HG02759 (cell line): Measurements from ENCODE around the gene EEPD1.
"Not testable (repeated sequence)": the region's sequence is repeated elsewhere in the genome, so short reads cannot be mapped to it uniquely, and the experiment has no call there.

Experiments
- ATAC-seq: cut with Tn5 transposase; IDR thresholded peaks from one replicate; pipeline ENCODE4 v1.9.1; 2021; ENCODE audit warnings: mild to moderate bottlenecking, moderate library complexity; ENCODE audit not compliant: unreplicated experiment

EEPD1 gene

DNA sequence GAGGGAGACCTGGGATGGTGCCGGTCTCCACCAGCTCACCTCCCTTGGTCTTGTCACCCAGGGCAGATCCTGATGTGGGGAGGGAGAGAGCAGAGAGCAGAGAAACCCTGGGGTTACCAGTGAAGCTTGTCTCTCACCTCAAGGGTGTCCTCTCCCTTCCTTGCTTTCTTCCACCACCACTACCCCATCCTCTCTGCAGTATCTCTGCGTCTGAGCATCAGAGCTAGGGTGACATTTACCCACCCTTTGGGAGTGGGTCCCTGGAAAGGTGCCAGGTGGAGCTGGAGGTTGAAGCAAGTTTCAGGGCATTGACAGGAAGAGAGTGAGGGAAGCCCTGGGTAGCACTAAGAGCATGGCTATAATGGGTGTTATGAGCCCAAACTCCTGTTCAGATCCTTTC lies 161.4 kb downstream of the EEPD1 start:
- no peak for ATAC-seq

DNA sequence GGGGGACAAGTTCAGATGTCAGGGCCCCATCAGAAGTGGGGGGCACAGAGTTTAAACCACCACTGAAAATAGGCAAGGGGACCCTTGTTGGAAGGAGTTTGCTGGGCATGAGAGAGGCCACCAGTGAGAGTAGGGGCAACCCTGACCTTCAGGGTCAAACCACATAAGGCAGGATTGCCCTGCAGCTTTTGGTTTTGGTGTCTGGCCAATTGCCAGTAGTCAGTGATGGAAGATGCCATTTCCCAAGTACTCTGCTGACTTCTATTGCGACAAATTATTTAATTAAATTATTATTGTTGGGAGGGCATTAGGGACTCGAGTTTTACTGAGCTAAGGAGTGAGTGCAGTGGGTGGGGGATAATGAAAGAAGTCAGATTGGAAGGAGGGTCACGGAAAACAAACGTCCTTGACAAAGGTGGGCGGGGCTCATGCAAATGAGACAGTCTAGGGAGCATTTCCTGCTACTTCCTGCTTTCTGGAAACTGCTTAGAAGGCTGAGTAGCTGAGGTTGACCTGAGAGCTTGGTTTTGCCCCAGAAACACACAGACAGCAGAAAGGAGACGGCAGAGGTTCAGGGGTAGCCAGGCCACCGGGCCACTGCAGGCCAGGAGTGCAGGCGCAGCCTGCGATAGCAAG lies 162.4 kb downstream of the EEPD1 start:
- ATAC-seq: no peak

DNA sequence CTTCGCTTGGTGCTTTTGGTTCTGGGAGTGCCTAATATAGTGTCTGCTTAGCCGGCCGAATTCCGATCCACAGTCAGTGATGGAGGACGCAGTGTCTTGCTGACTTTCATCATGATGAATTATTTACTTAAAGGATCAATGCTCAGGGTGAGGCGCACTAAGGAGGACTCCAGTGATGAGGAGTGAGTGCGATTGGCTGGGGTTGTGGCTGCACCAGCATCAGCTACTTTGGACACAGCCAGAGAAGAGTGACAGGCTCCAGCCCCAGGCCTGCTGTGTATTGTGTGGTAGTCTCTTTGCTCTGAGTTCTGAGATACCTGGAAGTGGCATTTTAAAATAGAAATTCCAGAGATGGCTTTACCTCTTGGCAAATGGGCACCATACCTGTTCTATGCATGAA lies 163.3 kb downstream of the EEPD1 start:
- ATAC-seq: no peak

DNA sequence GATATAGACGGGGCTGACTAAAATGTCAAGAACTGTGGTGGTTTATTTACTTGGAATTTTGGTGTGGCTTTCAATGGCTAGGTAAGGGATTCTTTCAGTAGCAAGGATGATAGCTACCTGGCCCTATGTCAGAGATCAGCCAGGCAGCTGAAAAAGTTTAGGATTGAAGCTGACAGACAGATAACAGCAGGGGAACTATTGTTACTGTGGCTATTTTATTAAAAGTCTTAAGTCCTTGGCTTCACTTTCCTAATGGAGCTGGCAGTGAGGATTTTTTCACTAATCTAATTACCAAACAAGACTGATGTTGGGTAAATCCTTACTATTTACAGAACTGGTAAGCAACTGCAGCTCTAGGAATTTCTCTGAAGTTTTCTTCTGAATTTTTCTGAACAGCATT lies 164.2 kb downstream of the EEPD1 start:
- ATAC-seq: no peak

DNA sequence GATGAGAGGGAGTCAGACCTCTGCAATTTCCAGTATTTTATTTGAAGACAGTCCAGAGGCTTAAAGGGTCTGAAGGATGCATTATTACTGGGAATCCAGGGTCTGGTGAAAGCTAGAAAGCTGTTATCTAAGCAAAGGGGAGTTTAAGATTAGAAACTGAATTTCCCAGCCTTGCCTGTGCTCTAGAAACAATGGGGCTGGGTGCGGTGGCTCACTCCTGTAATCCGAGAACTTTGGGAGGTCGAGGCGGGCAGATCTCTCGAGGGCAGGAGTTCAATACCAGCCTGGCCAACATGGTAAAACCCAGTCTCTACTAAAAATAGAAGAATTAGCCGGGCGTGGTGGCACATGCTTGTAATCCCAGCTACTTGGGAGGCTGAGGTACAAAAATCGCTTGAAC lies 165.1 kb downstream of the EEPD1 start:
- ATAC-seq: no peak

DNA sequence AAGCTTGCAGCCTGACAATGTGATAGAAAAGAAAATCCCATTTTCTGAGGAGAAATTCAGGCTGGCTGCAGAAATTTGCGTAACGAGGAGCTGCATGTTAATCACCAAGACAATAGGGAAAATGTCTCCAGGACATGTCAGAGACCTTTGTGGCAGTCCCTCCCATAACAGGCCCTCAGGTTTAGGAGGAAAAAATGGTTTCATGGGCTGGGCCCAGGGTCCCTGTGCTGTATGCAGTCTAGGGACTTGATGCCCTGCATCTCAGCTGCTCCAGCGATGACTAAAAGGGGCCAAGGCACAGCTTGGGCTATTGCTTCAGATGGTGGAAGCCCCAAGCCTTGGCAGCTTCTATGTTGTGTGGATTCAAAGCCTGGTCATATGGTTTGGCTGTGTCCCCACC lies 168.2 kb downstream of the EEPD1 start:
- not testable (repeated sequence) for ATAC-seq

DNA sequence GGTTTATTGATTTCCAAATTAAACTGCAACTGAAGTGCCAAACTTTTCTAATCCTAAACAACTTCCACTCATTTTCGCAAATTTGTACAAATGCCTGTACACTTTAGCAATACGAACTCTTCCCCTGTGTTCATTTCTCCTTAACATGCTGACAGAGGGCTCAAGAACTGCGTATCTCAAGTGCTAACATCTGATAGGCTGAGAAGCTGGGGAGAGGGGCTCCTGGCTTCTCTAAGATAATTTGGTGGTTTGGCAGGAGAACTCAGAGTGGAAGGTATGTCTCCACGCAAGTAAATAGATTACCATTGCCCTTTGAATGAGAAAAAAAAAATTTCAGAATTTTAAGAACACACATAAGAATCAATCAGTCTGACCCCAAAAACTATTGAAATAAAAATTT lies 183.3 kb downstream of the EEPD1 start:
- ATAC-seq: no peak

DNA sequence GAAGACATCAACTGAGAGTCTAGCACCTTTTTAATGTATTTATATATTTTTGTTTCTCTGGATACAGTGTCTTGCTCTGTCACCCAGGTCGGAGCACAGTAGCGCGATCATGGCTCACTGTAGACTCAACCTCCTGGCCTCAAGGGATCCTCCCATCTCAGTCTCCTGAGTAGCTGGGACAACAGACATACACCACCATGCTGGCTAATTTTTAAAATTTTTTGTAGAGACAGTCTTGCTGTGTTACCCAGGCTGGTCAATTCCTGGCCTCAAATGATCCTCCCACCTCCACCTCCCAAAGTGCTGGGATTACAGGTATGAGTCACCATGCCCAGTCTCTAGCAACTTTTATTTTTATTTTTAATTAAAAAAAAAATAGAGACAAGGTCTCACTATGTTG lies 185.2 kb downstream of the EEPD1 start:
- ATAC-seq: no peak

DNA sequence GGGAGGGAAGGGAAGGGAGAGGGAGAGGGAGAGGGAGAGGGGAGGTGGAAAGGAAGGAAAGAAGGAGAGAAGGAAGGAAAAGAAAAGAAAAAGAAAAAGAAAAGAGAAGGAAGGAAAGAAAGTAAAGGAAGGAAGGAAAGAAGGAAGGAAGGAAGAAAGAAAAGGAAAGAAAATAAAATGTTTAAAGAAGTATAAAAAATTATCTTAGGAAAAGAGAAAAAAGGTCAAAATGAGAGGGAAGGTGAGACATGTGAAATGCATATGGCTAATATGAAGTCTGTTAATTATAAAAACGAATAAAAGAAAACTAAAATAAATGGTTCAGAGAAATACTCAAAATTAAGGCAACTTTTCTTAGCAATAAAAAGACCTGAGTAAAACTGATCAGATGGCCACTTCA lies 190.5 kb downstream of the EEPD1 start:
- ATAC-seq: no peak

DNA sequence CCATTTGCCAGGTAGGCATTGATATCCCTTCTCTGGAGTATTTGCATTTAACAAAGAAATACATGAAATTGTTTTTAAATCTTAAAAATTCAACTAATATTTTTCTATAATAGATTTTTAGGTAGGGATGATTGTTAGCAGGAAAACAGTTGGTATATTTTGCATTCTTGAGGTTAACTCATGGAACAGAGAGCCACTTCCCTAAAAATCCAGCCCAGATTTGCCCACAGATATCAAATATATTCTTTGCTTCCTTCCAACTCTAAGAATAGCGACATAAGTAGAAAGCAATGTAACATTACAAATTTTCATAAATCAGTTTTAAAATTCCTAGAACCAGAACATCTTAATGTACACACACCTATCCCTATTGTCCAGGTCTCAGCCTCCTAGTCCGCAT lies 191.6 kb downstream of the EEPD1 start:
- ATAC-seq: no peak

DNA sequence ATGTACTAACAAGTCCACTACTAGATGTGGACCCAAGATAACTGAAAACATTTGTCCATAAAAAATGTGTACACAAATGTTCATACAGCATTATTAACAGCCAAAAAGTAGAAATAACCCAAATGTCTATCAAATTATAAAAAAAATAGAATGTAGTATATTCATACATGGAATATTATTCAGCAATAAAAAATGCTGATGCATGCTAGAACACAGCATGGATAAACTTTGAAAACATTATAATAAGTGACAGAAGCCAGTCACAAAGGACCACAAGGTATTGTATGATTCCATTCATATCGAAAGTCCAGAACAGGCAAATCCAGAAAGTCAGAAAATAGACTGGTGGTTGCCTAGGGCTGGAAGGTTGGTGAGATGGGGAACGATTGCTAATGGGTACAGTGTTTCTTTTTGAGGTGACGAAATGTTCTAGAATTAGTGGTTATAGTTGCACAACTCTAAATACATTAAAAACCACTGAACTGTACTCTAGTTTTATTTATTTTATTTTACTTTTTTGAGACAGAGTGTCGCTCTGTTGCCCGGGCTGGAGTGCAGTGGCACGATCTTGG lies 193.3 kb downstream of the EEPD1 start:
- ATAC-seq: no peak

DNA sequence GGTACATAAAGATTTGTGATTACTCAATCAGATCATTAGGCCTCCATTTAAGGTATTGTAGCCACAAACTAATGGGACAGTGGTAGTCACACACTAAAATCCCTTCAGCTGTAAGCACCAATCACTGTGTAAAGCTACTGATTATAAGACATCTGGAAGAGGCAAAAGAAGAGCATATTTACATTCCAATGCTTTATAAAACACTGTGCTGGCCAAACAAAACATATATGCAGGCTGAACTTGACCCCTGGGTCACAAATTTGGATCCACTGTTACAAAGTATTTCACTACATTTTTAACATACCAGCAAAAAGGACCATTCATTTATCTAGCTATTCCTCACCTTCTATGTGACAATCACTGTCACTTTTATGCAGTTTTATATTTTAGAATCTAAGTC lies 195.2 kb downstream of the EEPD1 start:
- ATAC-seq: no peak

DNA sequence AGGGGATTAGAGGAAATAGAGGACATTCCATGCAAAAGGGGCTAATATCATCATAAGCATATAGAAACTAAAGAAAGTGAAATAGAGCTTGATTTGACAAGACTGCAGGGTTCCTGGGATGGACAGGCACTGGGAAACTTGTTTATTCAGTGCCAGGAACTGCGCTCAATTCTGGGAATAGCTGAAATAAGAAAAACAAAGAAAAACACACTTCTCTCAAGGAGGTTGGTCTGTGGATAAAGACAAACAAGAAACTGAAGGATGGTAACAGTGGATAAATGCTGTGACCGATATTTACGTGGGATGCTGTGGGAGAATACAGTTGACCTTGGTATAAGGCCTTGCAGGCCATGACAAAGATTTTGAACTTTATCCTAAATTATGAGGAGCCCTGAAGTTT lies 195.7 kb downstream of the EEPD1 start:
- ATAC-seq: no peak

DNA sequence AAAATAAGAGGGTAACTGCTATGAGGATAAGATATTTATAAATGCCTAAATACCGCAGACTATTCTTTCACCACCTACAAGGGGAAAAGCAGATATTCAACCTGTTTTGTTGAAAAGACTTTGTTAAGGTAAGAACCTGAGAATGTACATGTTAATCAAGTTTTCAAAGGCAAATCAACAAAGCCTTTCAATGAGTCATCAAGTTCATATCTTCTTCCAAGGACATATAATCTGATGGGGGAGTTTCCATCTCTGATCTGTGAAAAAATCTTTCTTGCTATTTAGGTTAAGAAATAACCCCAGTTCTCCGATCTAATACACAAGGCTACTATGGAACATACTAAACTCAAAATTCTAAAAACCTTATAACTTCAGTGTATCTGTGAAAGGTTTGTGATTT lies 196.6 kb downstream of the EEPD1 start:
- ATAC-seq: no peak
